ENCODE results near the gene BCL2L1.

BCL2L1 gene

GRCh38 chr20:31698803-31699718, 23.6 kb downstream of the BCL2L1 start:
- H3K4me3 ChIP-seq (ENCODE audit: low read depth, low read length), result no peak overlapping the region
- no peaks in the 10 kb centered on the region for H3K27me3 ChIP-seq (replicated peaks)
- DNase-seq, result peak; percentile 90
- TF ChIP-seq CTCF (IDR thresholded peaks at IDR 0.05; ENCODE audit: low read depth, low read length, missing control alignments), result no peak
- in situ Hi-C loops (cut with HindIII; ENCODE audit: low pct_ligation_motif_present, low sequenced_read_pairs), result no loop called here
- H3K36me3 ChIP-seq (replicated peaks), result peaks cover 11% of the 10 kb centered on the region
- peak overlapping the region; percentile 81 for H3K27ac ChIP-seq

DNA sequence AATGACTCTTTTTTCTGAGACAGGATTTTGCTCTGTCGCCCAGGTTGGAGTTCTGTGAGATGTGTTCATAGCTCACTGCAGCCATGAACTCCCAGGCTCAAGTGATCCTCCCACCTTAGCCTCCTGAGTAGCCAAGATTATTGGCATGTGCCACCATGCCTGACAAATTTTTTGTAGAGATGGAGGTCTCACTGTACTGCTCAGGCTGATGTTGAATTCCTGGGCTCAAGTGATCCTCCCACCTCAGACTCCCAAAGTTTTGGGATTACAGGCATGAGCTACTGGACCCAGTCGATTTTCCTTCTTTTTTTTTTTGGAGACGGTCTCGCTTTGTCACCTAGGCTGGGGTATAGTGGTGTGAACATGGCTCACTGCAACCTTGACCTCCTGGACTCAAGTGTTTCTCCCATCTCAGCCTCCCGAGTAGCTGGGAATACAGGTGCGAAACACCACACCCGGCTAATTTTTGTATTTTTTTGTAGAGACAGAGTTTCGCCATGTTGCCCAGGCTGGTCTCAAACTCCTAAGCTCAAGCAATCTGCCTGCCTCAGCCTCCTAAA, 24.3 kb downstream of the BCL2L1 start:
- Histone ChIP-seq H3K4me3 (ENCODE audit: low read depth, low read length) (no peak overlapping the region), H3K27ac (peak overlapping the region; percentile 81)

GRCh38 chr20:31695849-31696804, 26.5 kb downstream of the BCL2L1 start:
- Histone ChIP-seq H3K27me3 (replicated peaks) (no peaks in the 10 kb centered on the region), H3K36me3 (replicated peaks) (peaks cover 12% of the 10 kb centered on the region), H3K4me3 (ENCODE audit: low read depth, low read length) (no peak overlapping the region), H3K27ac (no peak overlapping the region)
- TF ChIP-seq CTCF (IDR thresholded peaks at IDR 0.05; ENCODE audit: low read depth, low read length, missing control alignments), result no peak
- in situ Hi-C loops (cut with HindIII; ENCODE audit: low pct_ligation_motif_present, low sequenced_read_pairs), result no loop called here
- peak; percentile 40 for DNase-seq

More for the DNA sequence above, 24.3 kb downstream of the BCL2L1 start:
- no peak for DNase-seq
- Histone ChIP-seq H3K36me3 (replicated peaks) (peaks cover 14% of the 10 kb centered on the region), H3K27me3 (replicated peaks) (no peaks in the 10 kb centered on the region)
- in situ Hi-C loops (cut with HindIII; ENCODE audit: low pct_ligation_motif_present, low sequenced_read_pairs), result no loop called here
- TF ChIP-seq CTCF (IDR thresholded peaks at IDR 0.05; ENCODE audit: low read depth, low read length, missing control alignments), result no peak

- H3K36me3 ChIP-seq (replicated peaks), result peaks cover 8% of the 10 kb centered on the region
- in situ Hi-C loops (cut with HindIII; ENCODE audit: low pct_ligation_motif_present, low sequenced_read_pairs), result no loop called here
- no peak for DNase-seq
- no peak overlapping the region for H3K27ac ChIP-seq
- H3K4me3 ChIP-seq (ENCODE audit: low read depth, low read length), result no peak overlapping the region
- H3K27me3 ChIP-seq (replicated peaks), result no peaks in the 10 kb centered on the region
- TF ChIP-seq CTCF (IDR thresholded peaks at IDR 0.05; ENCODE audit: low read depth, low read length, missing control alignments), result no peak
These were observed 27.6 kb downstream of the BCL2L1 start for GRCh38 chr20:31694842-31695593.

GRCh38 chr20:31693987-31694661, 28.5 kb downstream of the BCL2L1 start:
- TF ChIP-seq CTCF (IDR thresholded peaks at IDR 0.05; ENCODE audit: low read depth, low read length, missing control alignments), result no peak
- Histone ChIP-seq H3K27me3 (replicated peaks) (no peaks in the 10 kb centered on the region), H3K4me3 (ENCODE audit: low read depth, low read length) (no peak overlapping the region), H3K27ac (no peak overlapping the region), H3K36me3 (replicated peaks) (peaks cover 6% of the 10 kb centered on the region)
- in situ Hi-C loops (cut with HindIII; ENCODE audit: low pct_ligation_motif_present, low sequenced_read_pairs), result no loop called here
- no peak for DNase-seq

Measured in brain microvascular endothelial cell (primary cell).